ENCODE measurements around the gene SLC25A22. TPM values are rescaled to one million over a fixed set of nuclear protein-coding genes. Genes with fewer than 3 reads are reported as not detected.

Gene SLC25A22
- total RNA-seq, 2 experiments from 2014 or later = 9.1 to 11.1 TPM

- H3K4me1 Mint-ChIP-seq (ENCODE audit: low read depth) = peaks cover 6% of the 10 kb centered on the region
- H3K27ac ChIP-seq (ENCODE audit: low read depth in 1 of 2, low read length in 2 of 2) = no peak overlapping the region
- H3K36me3 Mint-ChIP-seq (ENCODE audit: low read depth) = peaks cover 1% of the 10 kb centered on the region
- peaks cover 4% of the 10 kb centered on the region for H3K27me3 Mint-ChIP-seq
- no peaks in the 10 kb centered on the region for H3K9me3 Mint-ChIP-seq
- intact Hi-C loops (cut with DNase I, micrococcal nuclease) = loop anchor here (5.0 to 10.0 kb wide), 5 partner anchors 79 to 729 kb away; partner anchors contain the start of genes AP2A2 (in 1 of the 2) and DUSP8 (in 1 of the 2)
- no peaks in the 10 kb centered on the region for H3K36me3 ChIP-seq (ENCODE audit: insufficient read depth, low read length)
- no peak overlapping the region for H3K4me3 Mint-ChIP-seq
- no peak overlapping the region for H3K27ac Mint-ChIP-seq
- H3K9me3 ChIP-seq (ENCODE audit: control insufficient read depth in 1 of 2, insufficient read depth in 1 of 2, low read length in 2 of 2) = peaks cover 0 to 7% of the 10 kb centered on the region in 2 experiments
- H3K4me3 ChIP-seq (ENCODE audit: low read length) = no peak overlapping the region
- peaks cover 7 to 18% of the 10 kb centered on the region in 2 experiments for H3K27me3 ChIP-seq (ENCODE audit: control insufficient read depth in 1 of 2, insufficient read depth in 2 of 2, low read length in 2 of 2)
- DNase-seq (no peak), ATAC-seq (ENCODE audit: poor library complexity) (no peak)
- POLR2A ChIA-PET = interaction anchor here (2.5 to 7.6 kb wide), 2 partner anchors 16 to 26 kb away, joined by 8 to 71 read pairs; partner anchors contain the start of genes CD151, CRACR2B and PNPLA2
- CTCF ChIA-PET = no interaction called here
- peaks cover 45% of the 10 kb centered on the region for H3K4me1 ChIP-seq (ENCODE audit: insufficient read depth, low read length)
- TF ChIP-seq CTCF (IDR thresholded peaks at IDR 0.05) = no peak
Measured at GRCh38 chr11:845872-846495, 47.9 kb upstream of the SLC25A22 start.

- ChIA-PET CTCF (no interaction called here), POLR2A (interaction anchor here (2.5 to 7.6 kb wide), 3 partner anchors 15 to 26 kb away, joined by 8 to 71 read pairs (median 49); partner anchors contain the start of genes CD151, CRACR2B and PNPLA2)
- ATAC-seq (ENCODE audit: poor library complexity) (no peak), DNase-seq (peak in 4 of 14 experiments; percentile 20 to 70 (median 46))
- Histone ChIP-seq H3K27me3 (ENCODE audit: control insufficient read depth in 1 of 2, insufficient read depth in 2 of 2, low read length in 2 of 2) (peaks cover 7 to 12% of the 10 kb centered on the region in 2 experiments), H3K9me3 (ENCODE audit: control insufficient read depth in 1 of 2, insufficient read depth in 1 of 2, low read length in 2 of 2) (no peaks in the 10 kb centered on the region), H3K4me1 (ENCODE audit: insufficient read depth, low read length) (peaks cover 55% of the 10 kb centered on the region), H3K27ac (ENCODE audit: low read depth in 1 of 2, low read length in 2 of 2) (no peak overlapping the region), H3K36me3 (ENCODE audit: insufficient read depth, low read length) (peaks cover 6% of the 10 kb centered on the region), H3K4me3 (ENCODE audit: low read length) (no peak overlapping the region)
- peak overlapping the region; percentile 58 for H3K4me3 Mint-ChIP-seq
- H3K36me3 Mint-ChIP-seq (ENCODE audit: low read depth) = peaks cover 10% of the 10 kb centered on the region
- no peak overlapping the region for H3K27ac Mint-ChIP-seq
- intact Hi-C loops (cut with DNase I, micrococcal nuclease) = loop anchor here (5.0 to 10.0 kb wide), 5 partner anchors 80 to 730 kb away; partner anchors contain the start of genes AP2A2 (in 1 of the 2) and DUSP8 (in 1 of the 2)
- H3K9me3 Mint-ChIP-seq = no peaks in the 10 kb centered on the region
- TF ChIP-seq CTCF (IDR thresholded peaks at IDR 0.05) = no peak
- H3K4me1 Mint-ChIP-seq (ENCODE audit: low read depth) = peaks cover 10% of the 10 kb centered on the region
- peaks cover 4% of the 10 kb centered on the region for H3K27me3 Mint-ChIP-seq
Measured at GRCh38 chr11:844693-845644, 46.9 kb upstream of the SLC25A22 start.
